MCF 10A (cell line): ENCODE results near the gene NKIRAS2. TPM values are rescaled to one million over a fixed set of nuclear protein-coding genes. Genes with fewer than 3 reads are reported as not detected.

Source experiments
- Bru-seq: library from RNA; stranded (reverse); fragments of 400-500 nt; gene quantifications from one replicate; lab custom pipeline; 2021; lab: Mats Ljungman, UMichigan
- BruChase-seq, 2 experiments: library from RNA; stranded (reverse); fragments of 400-500 nt; gene quantifications; one replicate each; lab custom pipeline; 2021; lab: Mats Ljungman, UMichigan
- BruUV-seq: library from RNA; stranded (reverse); fragments of 400-500 nt; replicated peaks from 2 replicates; lab custom pipeline; 2021; lab: Mats Ljungman, UMichigan
- CTCF ChIA-PET: fragments of 300-600 bp; sonication (Branson Sonifier 250); formaldehyde crosslinking; extraction: SDS; loops from one replicate; lab custom pipeline; 2021; ENCODE audit warnings: antibody characterized with exemption, inconsistent platforms; lab: Yijun Ruan, JAX
- POLR2A ChIA-PET: fragments of 300-600, 350-650 bp; sonication (Branson Sonifier 250); formaldehyde crosslinking; extraction: SDS; loops from one replicate; lab custom pipeline; 2020; ENCODE audit warnings: antibody characterized with exemption, inconsistent platforms; lab: Yijun Ruan, JAX
- DNase-seq: peaks from one replicate; pipeline ENCODE4 v3.0.0-alpha.2; 2018; ENCODE audit not compliant: unreplicated experiment
- H3K27ac Mint-ChIP-seq: one replicate; pipeline ENCODE4 v1.8.0; 2022; ENCODE audit warnings: mild to moderate bottlenecking, low read depth, mixed read lengths; ENCODE audit not compliant: unreplicated experiment
- H3K27me3 Mint-ChIP-seq: one replicate; pipeline ENCODE4 v1.8.0; 2022; ENCODE audit warnings: mixed read lengths; ENCODE audit not compliant: insufficient read depth, unreplicated experiment
- H3K36me3 Mint-ChIP-seq: one replicate; pipeline ENCODE4 v1.8.0; 2022; ENCODE audit warnings: mild to moderate bottlenecking, moderate library complexity, mixed read lengths; ENCODE audit not compliant: insufficient read depth, unreplicated experiment
- H3K4me1 Mint-ChIP-seq: one replicate; pipeline ENCODE4 v1.8.0; 2022; ENCODE audit warnings: mixed read lengths; ENCODE audit not compliant: insufficient read depth, unreplicated experiment
- H3K4me3 Mint-ChIP-seq: one replicate; pipeline ENCODE4 v1.8.0; 2022; ENCODE audit warnings: mild to moderate bottlenecking, moderate library complexity, mixed read lengths; ENCODE audit not compliant: unreplicated experiment
- H3K9me3 Mint-ChIP-seq: one replicate; pipeline ENCODE4 v1.8.0; 2022; ENCODE audit warnings: mixed read lengths; ENCODE audit not compliant: unreplicated experiment
- intact Hi-C: fragments of 100-400 bp; cut with micrococcal nuclease; formaldehyde crosslinking; loops from 2 replicates; pipeline ENCODE4 v1.14.1; 2022
- long read RNA-seq: library from polyadenylated mRNA; stranded (forward); transcript quantifications from one replicate; pipeline ENCODE4 v2.0.0, GENCODE V29; 2022
- total RNA-seq: library from RNA; stranded (reverse); gene quantifications from 2 replicates; pipeline ENCODE4 v1.2.3, GENCODE V29; 2022
- TF ChIP-seq, protein P1 (sequence below): fragments of 200-600 bp; IDR thresholded peaks from one replicate; pipeline ENCODE4 v1.8.0; 2022; ENCODE audit warnings: antibody characterized with exemption, mild to moderate bottlenecking; ENCODE audit not compliant: unreplicated experiment

The NKIRAS2 gene
- total RNA-seq = 34.1 and 40.0 TPM in 2 replicates
- Bru-seq, nascent RNA = percentile 68 among the genes with signal in this experiment
- percentile 88 among the genes with signal in this experiment for BruChase-seq, experiment 1, labeled RNA remaining after a 6-hour chase
- BruChase-seq, experiment 2, labeled RNA remaining after a 2-hour chase = percentile 82 among the genes with signal in this experiment
- long read RNA-seq, full-length matches to known transcripts = 68 of 95 reads
- long read RNA-seq, partial matches to known transcripts = 4 of 95 reads
- long read RNA-seq, other reads (novel, unspliced or antisense) = 23 of 95 reads

DNA sequence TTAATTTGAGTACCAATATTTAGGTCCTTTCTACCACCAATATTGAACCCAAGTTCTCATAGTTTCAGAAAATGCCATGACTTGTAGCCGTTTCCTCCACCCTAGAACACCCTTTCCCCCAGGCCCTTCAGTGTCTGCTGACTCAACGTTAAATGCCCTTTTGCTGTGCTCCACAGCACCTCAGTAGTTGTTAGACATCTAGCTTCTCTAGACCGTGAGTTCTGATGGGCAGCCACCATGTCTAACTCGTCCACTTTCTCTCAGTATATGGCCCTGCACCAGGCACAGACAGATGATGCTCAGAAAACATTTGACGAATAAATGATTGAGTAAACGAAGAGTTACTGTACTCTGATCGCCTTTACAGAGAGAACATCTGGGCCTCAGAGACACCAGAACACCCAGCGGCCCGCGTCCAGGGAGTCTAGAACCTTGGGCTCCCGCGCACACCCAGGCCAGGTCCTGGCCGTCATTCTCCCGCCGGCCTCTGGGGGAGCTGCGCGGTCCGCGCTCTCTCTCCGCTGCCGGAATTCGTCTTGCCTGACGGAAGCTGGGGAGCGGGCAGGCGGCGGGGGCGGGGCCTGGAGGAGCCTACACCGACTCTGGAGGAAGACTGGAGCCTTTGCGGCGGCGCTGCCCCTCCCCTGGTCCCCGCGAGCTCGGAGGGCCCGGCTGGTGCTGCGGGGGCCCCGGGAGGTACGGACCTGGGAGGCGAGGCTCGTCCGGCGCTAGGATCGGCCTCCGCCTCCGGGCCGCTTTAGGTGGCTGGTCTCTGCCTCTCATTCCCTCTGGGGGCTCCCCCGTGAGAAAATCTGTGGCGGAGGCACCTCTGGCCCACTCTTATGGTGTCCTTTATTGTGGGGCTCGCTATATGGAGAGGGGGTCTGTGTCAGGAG, at the start of gene NKIRAS2:
Gene NKIRAS2, plus strand, starts transcription at position 582 of the 896 bp plus-strand sequence. CDS start 1,488 bp downstream, outside the sequence.
- Mint-ChIP-seq H3K4me3 (peak within 1 kb of the TSS; percentile 99), H3K27me3 (no peaks in the 10 kb centered on the region), H3K9me3 (no peaks in the 10 kb centered on the region), H3K4me1 (peaks cover 27% of the 10 kb centered on the region), H3K27ac (peak within 1 kb of the TSS; percentile 99), H3K36me3 (peaks cover 38% of the 10 kb centered on the region)
- peak; percentile 87 for DNase-seq
- CTCF ChIA-PET = interaction anchor here (0.6 to 2.2 kb wide), 21 partner anchors 17 to 1186 kb away, joined by 3 to 14 read pairs (median 4); partner anchors contain the start of genes BECN1, JUP, ODAD4 and RAB5C
- no TSS peak for BruUV-seq
- intact Hi-C loops = no loop called here
- POLR2A ChIA-PET = interaction anchor here (0.7 to 6.8 kb wide), 14 partner anchors 8 to 979 kb away, joined by 3 to 138 read pairs (median 4); partner anchors contain the start of genes ACLY, C17orf113, CNP and HSPB9
- TF ChIP-seq, protein P1, sequence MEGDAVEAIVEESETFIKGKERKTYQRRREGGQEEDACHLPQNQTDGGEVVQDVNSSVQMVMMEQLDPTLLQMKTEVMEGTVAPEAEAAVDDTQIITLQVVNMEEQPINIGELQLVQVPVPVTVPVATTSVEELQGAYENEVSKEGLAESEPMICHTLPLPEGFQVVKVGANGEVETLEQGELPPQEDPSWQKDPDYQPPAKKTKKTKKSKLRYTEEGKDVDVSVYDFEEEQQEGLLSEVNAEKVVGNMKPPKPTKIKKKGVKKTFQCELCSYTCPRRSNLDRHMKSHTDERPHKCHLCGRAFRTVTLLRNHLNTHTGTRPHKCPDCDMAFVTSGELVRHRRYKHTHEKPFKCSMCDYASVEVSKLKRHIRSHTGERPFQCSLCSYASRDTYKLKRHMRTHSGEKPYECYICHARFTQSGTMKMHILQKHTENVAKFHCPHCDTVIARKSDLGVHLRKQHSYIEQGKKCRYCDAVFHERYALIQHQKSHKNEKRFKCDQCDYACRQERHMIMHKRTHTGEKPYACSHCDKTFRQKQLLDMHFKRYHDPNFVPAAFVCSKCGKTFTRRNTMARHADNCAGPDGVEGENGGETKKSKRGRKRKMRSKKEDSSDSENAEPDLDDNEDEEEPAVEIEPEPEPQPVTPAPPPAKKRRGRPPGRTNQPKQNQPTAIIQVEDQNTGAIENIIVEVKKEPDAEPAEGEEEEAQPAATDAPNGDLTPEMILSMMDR = peak; percentile 88

GRCh38 chr17:41970901-41971331, 49.0 kb upstream of the NKIRAS2 start:
- Mint-ChIP-seq H3K4me1 (peaks cover 12% of the 10 kb centered on the region), H3K36me3 (peaks cover 74% of the 10 kb centered on the region), H3K4me3 (no peak overlapping the region), H3K27me3 (no peaks in the 10 kb centered on the region), H3K9me3 (no peaks in the 10 kb centered on the region), H3K27ac (no peak overlapping the region)
- POLR2A ChIA-PET = interaction anchor here (0.8 to 8.5 kb wide), 2 partner anchors 13 to 48 kb away, joined by 5 to 138 read pairs; partner anchors contain the start of genes DNAJC7 and NKIRAS2
- DNase-seq = no peak
- TF ChIP-seq, protein P1 = no peak
- CTCF ChIA-PET = no interaction called here
- intact Hi-C loops = no loop called here
- BruUV-seq = no TSS peak

DNA sequence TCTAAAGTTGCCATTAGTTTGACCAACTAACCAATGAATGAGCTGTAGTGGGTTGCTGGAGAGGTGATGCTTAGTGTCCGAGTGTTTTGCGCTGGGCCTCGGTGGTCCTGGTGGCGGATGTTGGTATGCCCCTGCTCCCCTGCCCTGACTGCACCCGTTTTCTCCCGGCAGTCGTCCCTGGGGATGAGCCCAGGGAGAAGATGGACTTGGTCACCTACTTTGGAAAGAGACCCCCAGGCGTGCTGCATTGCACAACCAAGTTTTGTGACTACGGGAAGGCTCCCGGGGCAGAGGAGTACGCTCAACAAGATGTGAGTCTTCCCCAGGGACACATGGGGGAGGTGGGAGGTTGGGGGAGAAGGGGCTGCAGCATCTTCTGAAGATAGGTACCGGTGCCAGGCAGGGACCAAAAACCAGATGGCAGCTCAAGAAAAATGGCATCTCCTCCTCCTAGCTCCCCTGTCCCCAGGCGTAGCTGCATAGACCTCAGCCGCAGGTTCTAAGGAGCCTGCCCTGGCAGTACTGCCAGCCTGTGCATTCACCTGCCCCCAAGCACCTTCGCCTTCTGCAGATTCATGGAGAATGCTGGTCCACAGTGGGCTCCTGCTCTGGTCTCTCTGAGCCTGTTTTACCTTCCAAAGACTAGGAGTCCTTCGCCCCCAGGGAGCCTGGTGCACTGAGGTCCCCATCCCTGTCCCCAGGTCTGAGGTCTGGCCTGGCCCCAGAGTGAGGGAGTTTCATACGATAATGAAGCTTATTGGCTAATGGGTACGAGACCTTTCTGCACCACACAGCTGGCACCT, 48.0 kb upstream of the NKIRAS2 start:
- peaks cover 84% of the 10 kb centered on the region for H3K36me3 Mint-ChIP-seq

More for the DNA sequence above, 48.0 kb upstream of the NKIRAS2 start:
- H3K4me1 Mint-ChIP-seq = peaks cover 12% of the 10 kb centered on the region
- no peak for DNase-seq
- no peak overlapping the region for H3K4me3 Mint-ChIP-seq
- ChIA-PET CTCF (interaction anchor here (0.7 kb wide), 3 partner anchors 37 to 556 kb away, joined by 3 to 5 read pairs (median 4); no protein-coding TSS in a partner anchor), POLR2A (interaction anchor here (0.8 to 1.2 kb wide), 2 partner anchors 12 to 49 kb away, joined by 4 to 5 read pairs; partner anchors contain the start of gene NKIRAS2)
- no TSS peak for BruUV-seq
- TF ChIP-seq, protein P1 = no peak
- H3K9me3 Mint-ChIP-seq = no peaks in the 10 kb centered on the region
- H3K27me3 Mint-ChIP-seq = no peaks in the 10 kb centered on the region
- intact Hi-C loops = no loop called here
- no peak overlapping the region for H3K27ac Mint-ChIP-seq
